ENCODE measurements around the gene PRKAB1.

- TF ChIP-seq CTCF (IDR thresholded peaks at IDR 0.05; ENCODE audit: insufficient read depth, low read depth, low read length), result no peak
- TF ChIP-seq EZH2 (IDR thresholded peaks at IDR 0.05; ENCODE audit: insufficient read depth, low read length), result no peak
These were observed 13.2 kb downstream of the PRKAB1 start for GRCh38 chr12:119681111-119681510.
